ENCODE measurements around the gene RBM44. TPM values are rescaled to one million over a fixed set of nuclear protein-coding genes. Genes with fewer than 3 reads are reported as not detected.
A peak's percentile ranks its signal among the peaks of the same experiment; 100 is the strongest.
"Not testable (repeated sequence)": the region's sequence is repeated elsewhere in the genome, so short reads cannot be mapped to it uniquely, and the experiment has no call there.

The RBM44 gene
- total RNA-seq, 2 experiments from 2014 or later, result 1.1 to 1.2 TPM

- H3K9me3 Mint-ChIP-seq; H3K4me3 Mint-ChIP-seq; POLR2A ChIA-PET; DNase-seq; ATAC-seq (ENCODE audit: low read depth); H3K4me1 Mint-ChIP-seq; H3K27me3 Mint-ChIP-seq: not testable (repeated sequence)
- H3K27ac Mint-ChIP-seq, result peak overlapping the region; percentile 27
- peaks cover 37% of the 10 kb centered on the region for H3K36me3 Mint-ChIP-seq
Measured at GRCh38 chr2:237762291-237763182, 36.0 kb upstream of the RBM44 start.

GRCh38 chr2:237763812-237764211, 34.8 kb upstream of the RBM44 start:
- Mint-ChIP-seq H3K4me3 (no peak overlapping the region), H3K27ac (peak overlapping the region; percentile 77), H3K27me3 (no peaks in the 10 kb centered on the region), H3K4me1 (peaks cover 4% of the 10 kb centered on the region), H3K36me3 (peaks cover 37% of the 10 kb centered on the region), H3K9me3 (no peaks in the 10 kb centered on the region)
- ATAC-seq (ENCODE audit: low read depth) (no peak), DNase-seq (no peak)
- POLR2A ChIA-PET, result no interaction called here

DNA sequence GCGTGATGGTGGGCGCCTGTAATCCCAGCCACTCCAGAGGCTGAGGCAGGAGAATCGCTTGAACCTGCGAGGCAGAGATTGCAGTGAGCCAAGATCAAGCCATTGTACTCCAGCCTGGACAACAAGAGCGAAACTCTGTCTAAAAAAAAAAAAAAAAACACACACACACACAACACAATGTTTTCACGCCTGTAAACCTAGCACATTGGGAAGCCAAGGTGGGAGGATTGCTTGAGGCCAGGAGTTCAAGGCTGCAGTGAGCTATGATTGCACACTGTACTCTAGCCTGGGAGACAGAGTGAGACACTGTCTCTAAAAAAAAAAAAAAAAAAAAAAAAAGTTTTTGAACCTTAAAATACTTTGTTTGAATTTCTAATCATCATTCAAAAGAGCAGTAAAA, 33.5 kb upstream of the RBM44 start:
- H3K27me3 Mint-ChIP-seq, result not testable (repeated sequence)

GRCh38 chr2:237765875-237766274, 32.7 kb upstream of the RBM44 start:
- POLR2A ChIA-PET, result no interaction called here
- Mint-ChIP-seq H3K36me3 (peaks cover 31% of the 10 kb centered on the region), H3K4me3 (no peak overlapping the region)

More for the DNA sequence above, 33.5 kb upstream of the RBM44 start:
- H3K9me3 Mint-ChIP-seq; H3K27ac Mint-ChIP-seq; H3K4me3 Mint-ChIP-seq; DNase-seq; POLR2A ChIA-PET; H3K4me1 Mint-ChIP-seq; ATAC-seq (ENCODE audit: low read depth): not testable (repeated sequence)
- H3K36me3 Mint-ChIP-seq, result peaks cover 34% of the 10 kb centered on the region

GRCh38 chr2:237766340-237766739, 32.2 kb upstream of the RBM44 start:
- H3K4me3 Mint-ChIP-seq, result no peak overlapping the region
- POLR2A ChIA-PET, result no interaction called here

More at GRCh38 chr2:237765875-237766274, 32.7 kb upstream of the RBM44 start:
- no peak for ATAC-seq (ENCODE audit: low read depth)
- no peak for DNase-seq
- Mint-ChIP-seq H3K27ac (no peak overlapping the region), H3K9me3 (no peaks in the 10 kb centered on the region), H3K27me3 (no peaks in the 10 kb centered on the region), H3K4me1 (peaks cover 4% of the 10 kb centered on the region)

GRCh38 chr2:237772513-237772912, 26.1 kb upstream of the RBM44 start:
- peaks cover 23% of the 10 kb centered on the region for H3K36me3 Mint-ChIP-seq
- H3K27ac Mint-ChIP-seq, result no peak overlapping the region
- POLR2A ChIA-PET, result no interaction called here
- H3K9me3 Mint-ChIP-seq, result no peaks in the 10 kb centered on the region
- no peaks in the 10 kb centered on the region for H3K4me1 Mint-ChIP-seq
- no peak for ATAC-seq (ENCODE audit: low read depth)
- no peak for DNase-seq
- H3K4me3 Mint-ChIP-seq, result no peak overlapping the region
- H3K27me3 Mint-ChIP-seq, result no peaks in the 10 kb centered on the region

More at GRCh38 chr2:237766340-237766739, 32.2 kb upstream of the RBM44 start:
- DNase-seq (no peak), ATAC-seq (ENCODE audit: low read depth) (no peak)
- no peaks in the 10 kb centered on the region for H3K27me3 Mint-ChIP-seq
- peaks cover 4% of the 10 kb centered on the region for H3K4me1 Mint-ChIP-seq
- peaks cover 32% of the 10 kb centered on the region for H3K36me3 Mint-ChIP-seq
- no peaks in the 10 kb centered on the region for H3K9me3 Mint-ChIP-seq
- H3K27ac Mint-ChIP-seq, result no peak overlapping the region

GRCh38 chr2:237773826-237774225, 24.8 kb upstream of the RBM44 start:
- no peaks in the 10 kb centered on the region for H3K27me3 Mint-ChIP-seq
- peaks cover 36% of the 10 kb centered on the region for H3K36me3 Mint-ChIP-seq
- POLR2A ChIA-PET, result no interaction called here
- H3K27ac Mint-ChIP-seq, result no peak overlapping the region
- DNase-seq (no peak), ATAC-seq (ENCODE audit: low read depth) (no peak)
- H3K4me1 Mint-ChIP-seq, result no peaks in the 10 kb centered on the region
- H3K4me3 Mint-ChIP-seq, result no peak overlapping the region
- H3K9me3 Mint-ChIP-seq, result no peaks in the 10 kb centered on the region

- H3K27ac Mint-ChIP-seq, result no peak overlapping the region
- DNase-seq (peak; percentile 42), ATAC-seq (ENCODE audit: low read depth) (peak; percentile 60)
- no peaks in the 10 kb centered on the region for H3K27me3 Mint-ChIP-seq
- POLR2A ChIA-PET, result no interaction called here
- peaks cover 43% of the 10 kb centered on the region for H3K36me3 Mint-ChIP-seq
- no peaks in the 10 kb centered on the region for H3K4me1 Mint-ChIP-seq
- H3K4me3 Mint-ChIP-seq, result no peak overlapping the region
- H3K9me3 Mint-ChIP-seq, result no peaks in the 10 kb centered on the region
Measured at GRCh38 chr2:237774811-237775553, 23.6 kb upstream of the RBM44 start.

GRCh38 chr2:237779521-237779920, 19.1 kb upstream of the RBM44 start:
- Mint-ChIP-seq H3K4me3 (no peak overlapping the region), H3K27ac (no peak overlapping the region), H3K36me3 (peaks cover 75% of the 10 kb centered on the region), H3K9me3 (peaks cover 3% of the 10 kb centered on the region), H3K4me1 (no peaks in the 10 kb centered on the region), H3K27me3 (no peaks in the 10 kb centered on the region)
- no peak for ATAC-seq (ENCODE audit: low read depth)
- DNase-seq, result no peak
- POLR2A ChIA-PET, result no interaction called here

- no peak overlapping the region for H3K27ac Mint-ChIP-seq
- peaks cover 82% of the 10 kb centered on the region for H3K36me3 Mint-ChIP-seq
Measured at GRCh38 chr2:237782181-237782580, 16.4 kb upstream of the RBM44 start.

GRCh38 chr2:237783678-237784077, 14.9 kb upstream of the RBM44 start:
- ATAC-seq (ENCODE audit: low read depth); H3K4me1 Mint-ChIP-seq; DNase-seq; H3K27me3 Mint-ChIP-seq; H3K4me3 Mint-ChIP-seq; H3K27ac Mint-ChIP-seq: not testable (repeated sequence)
- peaks cover 75% of the 10 kb centered on the region for H3K36me3 Mint-ChIP-seq
- POLR2A ChIA-PET, result interaction anchor here (0.6 kb wide), 1 partner anchor 74 kb away, joined by 3 read pairs; no protein-coding TSS in a partner anchor
- H3K9me3 Mint-ChIP-seq, result peaks cover 11% of the 10 kb centered on the region

More at GRCh38 chr2:237782181-237782580, 16.4 kb upstream of the RBM44 start:
- ATAC-seq (ENCODE audit: low read depth) (no peak), DNase-seq (no peak)
- H3K27me3 Mint-ChIP-seq, result no peaks in the 10 kb centered on the region
- H3K4me3 Mint-ChIP-seq, result no peak overlapping the region
- POLR2A ChIA-PET, result no interaction called here
- no peaks in the 10 kb centered on the region for H3K4me1 Mint-ChIP-seq
- peaks cover 11% of the 10 kb centered on the region for H3K9me3 Mint-ChIP-seq

- no peak for DNase-seq
- no peaks in the 10 kb centered on the region for H3K27me3 Mint-ChIP-seq
- ATAC-seq (ENCODE audit: low read depth), result no peak
- H3K36me3 Mint-ChIP-seq, result peaks cover 58% of the 10 kb centered on the region
- POLR2A ChIA-PET, result no interaction called here
- peaks cover 11% of the 10 kb centered on the region for H3K9me3 Mint-ChIP-seq
- peaks cover 2% of the 10 kb centered on the region for H3K4me1 Mint-ChIP-seq
- no peak overlapping the region for H3K4me3 Mint-ChIP-seq
- H3K27ac Mint-ChIP-seq, result no peak overlapping the region
Measured at GRCh38 chr2:237786936-237787335, 11.6 kb upstream of the RBM44 start.

DNA sequence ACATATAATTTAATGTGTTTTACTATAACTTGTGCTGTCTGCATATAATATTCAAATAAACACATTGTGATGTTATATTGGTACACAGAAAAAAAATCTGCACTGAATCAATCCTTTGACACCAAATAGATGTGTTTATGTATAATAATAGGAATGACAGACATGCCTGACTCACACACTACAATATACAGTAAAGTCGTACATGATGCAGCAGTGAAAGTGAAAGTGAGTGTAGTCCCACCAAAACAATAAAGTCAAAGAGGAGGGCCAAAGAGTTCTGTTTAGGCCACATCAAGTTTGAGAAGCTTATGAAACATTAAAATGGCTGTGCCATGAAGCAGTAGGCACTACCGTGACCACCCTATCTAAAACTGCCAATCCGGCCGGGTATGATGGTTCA, 8.2 kb upstream of the RBM44 start:
- Mint-ChIP-seq H3K27me3 (no peaks in the 10 kb centered on the region), H3K27ac (no peak overlapping the region), H3K9me3 (peaks cover 8% of the 10 kb centered on the region), H3K4me1 (peaks cover 2% of the 10 kb centered on the region), H3K4me3 (no peak overlapping the region), H3K36me3 (peaks cover 33% of the 10 kb centered on the region)
- ATAC-seq (ENCODE audit: low read depth) (no peak), DNase-seq (no peak)
- POLR2A ChIA-PET, result no interaction called here

Data from activated naive CD8-positive, alpha-beta T cell treated with anti-CD3 and anti-CD28 coated beads, Interleukin-2, amount 10 ng/mL, durations not matched to agents 7 days and 5 days (primary cell).